GM15510 (cell line): Measurements from ENCODE around the gene TTLL7.

Source experiments
- POLR2A ChIP-seq: IDR thresholded peaks from 3 replicates; pipeline ENCODE4 v1.6.1; 2011; ENCODE audit warnings: borderline replicate concordance; ENCODE audit not compliant: insufficient read length; ENCODE audit errors: extremely low read depth

The TTLL7 gene

DNA sequence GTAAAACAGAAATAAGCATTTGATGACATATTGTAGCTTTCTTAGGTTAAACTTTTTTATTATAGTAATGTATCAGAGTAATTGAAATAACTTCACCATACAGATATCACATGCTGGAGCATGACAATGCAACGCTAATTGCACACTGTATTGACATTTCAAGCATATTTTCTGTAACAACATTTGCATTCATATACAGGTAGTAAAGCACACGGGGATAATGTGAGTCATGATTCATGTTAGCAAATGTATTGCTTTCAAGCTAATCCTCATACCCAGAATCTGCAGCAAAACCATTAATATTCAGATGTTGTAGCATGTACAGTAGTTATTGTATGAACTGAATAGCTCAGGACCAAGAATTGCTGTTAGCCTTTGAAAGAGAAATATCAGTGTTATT lies 133.9 kb downstream of the TTLL7 start:
- TF ChIP-seq POLR2A: no peak

DNA sequence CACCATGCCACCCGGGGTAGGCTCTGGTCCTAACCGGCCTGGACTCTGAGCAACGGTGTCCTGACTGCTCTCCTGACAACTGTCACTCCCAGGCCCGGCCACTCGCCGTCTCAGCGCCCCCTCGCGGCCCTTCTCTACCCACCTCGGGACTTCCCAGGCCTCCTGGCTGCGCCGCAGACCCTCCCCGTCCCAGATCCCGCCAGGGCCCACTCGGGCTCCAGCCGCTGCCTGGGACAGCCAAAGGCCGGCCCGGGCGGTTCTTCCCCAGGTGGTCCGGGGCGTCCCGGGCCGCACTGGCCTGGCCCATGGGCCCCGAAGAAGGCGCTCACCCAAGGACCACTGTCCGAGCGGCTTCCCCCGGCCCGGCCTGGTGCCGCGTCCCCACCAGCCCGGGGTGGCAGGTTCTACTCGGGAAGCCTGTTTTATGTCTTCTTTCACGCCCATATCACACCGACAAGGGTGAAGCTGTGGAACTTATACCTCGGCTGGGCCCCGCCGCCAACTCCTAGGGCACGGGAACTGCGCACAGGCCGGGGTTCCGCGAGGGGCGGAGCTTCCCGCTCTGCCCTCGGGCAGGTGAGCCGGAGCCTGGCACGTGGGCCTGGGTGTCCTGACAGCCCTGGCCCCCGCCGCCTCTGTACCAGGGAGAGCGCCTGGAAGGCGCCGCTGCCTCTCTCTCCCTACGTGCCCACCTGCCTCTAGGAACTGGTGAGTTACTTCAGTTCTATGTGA lies 138.3 kb downstream of the TTLL7 start:
- TF ChIP-seq POLR2A: no peak

DNA sequence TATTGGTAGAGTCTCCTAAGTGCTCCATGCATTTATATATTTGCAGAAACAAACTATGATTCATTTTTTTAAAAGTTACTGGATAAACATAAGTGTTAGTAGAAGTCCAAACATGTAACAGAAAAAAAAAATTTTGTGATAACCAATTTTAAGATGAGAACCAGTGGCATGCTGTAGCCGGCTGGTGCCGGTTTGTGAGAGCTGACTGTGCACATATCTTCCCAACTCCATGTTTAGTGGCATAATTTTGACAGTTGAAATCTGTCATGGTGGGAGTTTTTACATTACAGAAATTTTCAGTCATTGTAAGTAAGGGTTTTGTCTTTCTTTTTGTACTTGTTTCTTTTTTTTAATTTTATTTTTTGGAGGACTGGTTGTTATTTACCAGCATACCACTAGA lies 141.2 kb downstream of the TTLL7 start:
- TF ChIP-seq POLR2A: no peak

DNA sequence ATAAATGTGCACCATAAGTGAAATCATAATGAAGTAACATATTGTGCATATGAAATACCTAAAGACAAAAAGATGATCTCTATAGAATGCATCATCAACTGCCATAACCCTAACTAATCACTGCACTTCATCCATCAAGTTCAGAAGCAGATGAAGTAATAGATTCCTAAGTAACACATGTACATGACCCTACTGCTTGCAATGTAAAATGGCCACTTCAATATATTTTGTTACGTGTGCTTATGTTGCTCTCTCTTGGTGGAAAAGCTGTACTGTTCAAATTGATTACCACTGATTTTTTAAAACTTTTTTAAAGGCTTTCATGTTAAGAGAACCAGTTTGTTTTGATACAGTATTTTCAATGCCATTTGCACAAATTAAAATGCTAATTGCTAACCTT lies 141.8 kb downstream of the TTLL7 start:
- no peak for TF ChIP-seq POLR2A

DNA sequence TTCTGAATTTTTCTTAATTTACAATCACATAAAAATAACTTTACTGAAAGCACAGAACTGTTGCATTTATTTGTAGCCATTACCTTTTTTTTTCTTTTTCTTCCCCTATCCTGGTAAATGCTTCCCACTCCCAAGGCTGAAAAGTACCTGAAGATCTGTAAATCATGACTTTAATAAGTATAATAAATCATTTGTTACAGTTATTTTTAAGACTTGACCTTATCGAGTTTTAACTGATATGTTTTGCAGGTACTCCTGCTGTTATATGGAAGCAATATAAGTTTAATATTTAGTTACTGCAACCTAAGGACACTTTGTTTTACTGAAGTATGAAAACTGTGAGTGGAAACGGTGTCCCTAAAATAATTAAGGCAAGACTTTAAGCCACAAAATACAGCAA lies 142.6 kb downstream of the TTLL7 start:
- TF ChIP-seq POLR2A: no peak

DNA sequence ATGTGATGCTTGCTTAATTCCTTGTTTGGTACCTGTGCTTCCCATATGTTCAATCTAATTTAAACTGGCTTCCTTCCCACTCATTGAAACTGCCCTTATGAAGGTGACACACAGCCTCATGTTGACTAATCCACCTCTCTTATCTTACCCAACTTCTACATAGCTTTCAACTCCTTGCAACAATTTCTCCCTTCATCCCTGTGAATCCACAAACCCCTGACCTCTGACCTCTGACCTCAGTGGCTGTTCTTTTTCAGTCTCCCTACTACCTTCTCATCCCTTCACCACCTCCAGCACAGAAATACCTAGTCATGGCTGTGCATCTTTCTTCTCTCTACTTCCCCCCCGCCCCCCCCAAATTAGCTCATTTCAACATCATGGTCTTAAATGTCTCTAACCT lies 144.5 kb downstream of the TTLL7 start:
- no peak for TF ChIP-seq POLR2A

DNA sequence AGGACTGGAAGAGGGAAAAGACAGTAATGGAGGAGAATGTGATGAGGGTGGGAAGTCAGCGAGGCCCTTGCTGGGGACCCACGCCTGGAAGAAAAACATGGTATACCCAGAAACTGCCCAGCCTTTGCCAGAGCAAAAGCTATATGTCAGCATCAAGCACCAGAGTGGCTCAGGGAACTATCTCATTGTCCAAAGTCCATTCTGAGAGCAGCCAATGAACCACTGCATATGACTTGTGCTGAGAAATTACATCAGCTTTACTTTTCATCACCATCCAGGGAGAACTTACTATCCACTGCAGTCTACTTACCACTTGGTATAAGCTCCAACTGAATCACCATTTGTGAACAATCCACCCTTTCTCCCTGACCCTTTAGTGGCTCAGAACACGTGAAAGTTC lies 148.1 kb downstream of the TTLL7 start:
- no peak for TF ChIP-seq POLR2A

DNA sequence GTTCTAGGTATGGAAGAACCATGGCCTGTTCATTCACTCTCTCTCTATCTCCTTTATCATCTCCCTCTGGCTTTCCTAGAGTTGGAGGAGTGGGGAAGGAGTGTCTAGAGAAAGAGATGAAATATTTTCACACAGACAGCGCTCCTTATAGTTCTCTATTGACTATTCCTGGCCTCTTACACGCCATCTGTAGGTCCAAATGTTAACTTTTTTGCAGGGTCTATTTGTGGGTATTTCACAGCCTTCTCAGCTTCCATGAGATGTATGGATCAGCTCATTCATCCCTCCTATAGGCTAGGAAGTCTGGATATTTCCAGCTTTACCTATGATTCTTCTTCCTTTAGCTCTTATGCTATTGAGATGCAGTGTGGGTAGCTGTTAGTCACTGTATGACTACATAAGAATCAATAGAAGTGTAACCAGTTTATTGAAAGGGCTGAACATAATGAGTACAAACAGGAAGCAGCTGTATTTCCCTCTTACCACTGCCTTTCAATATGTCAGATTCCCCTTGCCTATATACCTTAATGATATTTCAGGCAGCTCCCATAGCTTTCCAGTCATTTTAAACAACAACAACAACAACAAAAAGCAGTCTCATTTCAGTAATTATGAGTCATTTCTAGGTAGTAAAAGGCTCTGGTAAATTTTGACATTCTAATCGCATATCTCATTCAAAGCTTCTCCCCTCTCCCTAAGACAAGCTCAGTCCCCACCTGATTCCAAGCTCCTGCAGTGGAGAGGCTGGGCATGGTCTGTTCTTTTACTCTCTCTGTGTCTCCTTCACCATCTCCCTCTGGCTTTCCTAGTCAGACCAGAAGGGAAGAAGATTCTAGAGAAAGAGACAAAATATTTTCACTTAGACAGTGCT lies 149.5 kb downstream of the TTLL7 start:
- TF ChIP-seq POLR2A: no peak

DNA sequence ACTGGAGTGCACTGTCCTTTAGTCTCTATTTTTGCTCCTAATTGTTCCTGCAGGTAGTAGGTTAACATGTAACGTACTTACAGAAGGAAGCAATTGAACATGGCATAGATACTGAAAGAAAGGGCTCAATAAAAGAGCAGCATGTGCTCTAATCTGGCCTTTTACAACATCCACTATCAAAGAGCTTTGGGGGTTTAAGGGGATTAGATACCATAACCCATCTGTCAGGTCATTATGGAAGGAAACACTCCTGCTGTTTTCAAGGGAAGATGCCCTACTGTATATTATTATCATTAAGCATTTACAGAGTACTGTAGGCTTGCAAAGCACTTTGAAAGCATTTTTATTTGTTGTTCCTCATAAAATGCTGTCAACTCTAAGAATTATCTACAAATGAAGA lies 152.8 kb downstream of the TTLL7 start:
- no peak for TF ChIP-seq POLR2A

DNA sequence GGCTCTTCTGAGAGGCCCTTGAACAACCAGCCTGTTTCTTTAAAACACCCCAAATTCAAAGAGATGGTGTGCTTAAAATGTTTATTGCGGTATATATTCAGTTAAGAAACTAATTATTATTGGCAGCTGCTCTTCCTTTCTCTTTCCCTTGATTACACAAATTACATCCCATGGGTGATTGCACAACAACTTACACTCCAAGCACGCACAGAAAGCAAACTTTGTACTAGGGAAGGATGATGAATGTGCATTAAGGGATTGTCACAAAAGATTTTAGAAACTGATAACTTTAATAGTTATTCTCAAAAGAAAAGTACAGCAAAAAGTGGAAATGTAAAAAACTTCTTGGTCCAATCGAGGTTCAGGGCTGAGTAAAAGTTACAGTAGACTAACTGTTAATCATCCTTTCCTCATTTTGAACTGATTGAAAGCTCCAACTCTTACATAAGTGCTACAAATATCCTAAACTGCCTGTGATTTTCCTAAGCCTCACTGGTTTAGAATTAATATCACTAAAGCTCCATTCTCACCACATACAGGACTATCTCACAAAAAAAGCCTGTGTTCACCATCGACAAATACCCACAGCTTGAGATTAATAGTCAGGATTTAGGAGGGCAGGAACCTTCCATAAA lies 153.4 kb downstream of the TTLL7 start:
- TF ChIP-seq POLR2A: no peak

DNA sequence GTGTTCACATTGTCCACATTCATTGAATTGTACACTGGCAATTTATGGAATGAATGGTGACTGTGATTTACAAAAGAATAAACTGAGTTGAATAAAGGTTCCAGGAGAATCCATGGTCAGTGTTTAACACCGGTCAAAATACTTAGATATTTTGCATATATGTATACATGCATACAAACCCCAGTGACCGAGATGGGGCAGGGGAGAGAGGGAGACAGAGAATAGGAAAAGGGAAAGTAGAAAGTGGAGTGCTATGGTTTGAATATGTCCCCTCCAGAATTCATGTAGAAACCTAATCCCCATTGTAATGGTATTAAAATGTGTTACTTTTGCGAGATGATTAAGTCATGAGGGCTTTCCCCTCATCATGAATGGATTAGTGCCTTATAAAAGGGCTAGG lies 154.4 kb downstream of the TTLL7 start:
- TF ChIP-seq POLR2A: no peak

DNA sequence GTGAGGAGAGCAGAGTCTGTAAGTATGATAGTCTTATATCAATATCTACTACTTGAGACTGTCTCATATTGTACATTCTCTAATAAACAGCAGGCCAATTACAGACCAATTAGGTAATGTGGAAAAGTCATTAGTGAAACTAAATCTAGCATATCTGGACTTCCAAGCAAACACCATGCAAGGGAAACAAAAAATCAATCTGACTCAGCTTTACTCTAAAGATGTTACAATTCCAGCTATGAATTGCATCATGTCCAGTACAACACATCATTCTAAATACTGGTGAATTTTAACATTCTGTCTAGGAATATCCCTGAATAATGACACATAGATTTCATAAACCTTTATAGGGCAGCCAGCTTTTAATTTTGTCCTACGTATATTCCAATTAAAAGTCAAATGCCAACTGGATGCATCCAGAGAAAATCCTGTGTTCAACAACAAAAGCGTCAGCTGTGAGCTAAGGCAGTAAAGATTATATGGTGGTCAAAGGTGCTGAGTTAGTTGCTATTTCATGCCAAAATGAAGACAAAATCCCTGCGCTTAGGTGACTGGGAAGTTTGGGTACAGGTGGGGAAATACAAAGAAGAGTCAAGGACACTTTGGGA lies 159.3 kb downstream of the TTLL7 start:
- no peak for TF ChIP-seq POLR2A

DNA sequence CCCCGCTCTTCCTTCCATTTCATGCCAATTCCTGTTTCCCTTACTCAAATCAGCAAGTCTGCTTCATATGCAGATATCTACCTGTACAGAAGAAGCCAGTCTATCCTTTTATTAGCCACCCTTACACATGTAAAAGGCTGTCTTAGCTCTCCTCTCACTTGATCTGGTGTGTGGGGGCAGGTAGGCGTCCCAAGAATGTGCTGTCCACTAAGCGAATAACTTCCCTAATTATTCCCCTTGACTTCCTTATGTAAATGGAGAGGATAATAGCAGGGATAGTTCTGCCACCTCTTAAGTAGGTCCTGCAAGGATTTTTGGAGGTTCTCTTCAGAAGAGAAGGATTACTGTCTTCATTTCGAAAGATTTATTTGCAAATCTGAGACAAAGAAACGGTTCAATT lies 160.4 kb downstream of the TTLL7 start:
- no peak for TF ChIP-seq POLR2A

DNA sequence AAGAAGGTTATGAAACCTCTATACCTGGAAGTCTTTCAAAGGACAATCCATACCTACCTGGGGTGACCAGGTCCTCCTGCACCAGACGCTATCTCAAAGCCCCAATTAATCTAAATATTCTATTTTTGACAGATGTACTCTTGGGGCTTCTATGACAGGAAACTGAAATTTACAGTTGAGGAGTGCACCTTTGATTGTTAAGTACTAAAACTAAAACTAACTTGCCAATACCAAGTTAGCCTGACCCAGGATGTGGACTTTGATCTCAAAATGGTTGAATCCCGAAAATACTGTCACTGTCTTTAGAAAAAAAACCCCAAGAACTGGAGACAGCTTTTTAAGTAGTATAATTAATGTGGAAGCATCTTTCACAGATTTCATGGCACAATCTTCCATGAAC lies 162.4 kb downstream of the TTLL7 start:
- TF ChIP-seq POLR2A: no peak

DNA sequence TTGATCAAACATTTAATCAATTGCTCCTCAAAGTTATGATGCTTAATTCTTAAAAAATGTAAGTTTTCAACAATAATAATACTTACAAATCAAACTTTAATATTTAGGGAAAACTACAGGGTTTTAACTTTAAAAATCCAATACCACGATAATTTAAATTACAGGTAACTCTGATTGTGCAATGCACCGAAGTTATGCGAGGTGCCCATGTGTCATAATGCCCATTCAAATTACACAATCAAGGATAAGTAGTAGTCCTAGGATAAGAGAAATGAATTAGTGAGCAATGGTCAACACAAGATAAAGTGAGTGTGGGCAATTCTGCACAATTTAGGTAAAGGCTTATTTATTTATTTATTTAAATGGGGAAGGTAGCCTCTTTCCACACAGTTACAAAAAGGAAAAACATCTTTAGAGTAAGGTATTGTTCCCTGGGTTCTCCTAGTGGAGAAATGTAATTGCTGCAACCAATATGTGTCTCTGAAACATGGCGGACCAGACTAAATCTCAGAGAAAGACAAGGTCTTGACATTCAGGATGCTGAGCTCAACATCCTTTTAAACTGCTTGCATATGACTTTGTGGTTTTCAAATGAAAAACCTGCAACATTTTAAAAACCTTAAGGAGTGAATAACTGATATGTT lies 164.2 kb downstream of the TTLL7 start:
- TF ChIP-seq POLR2A: no peak
